HepG2 (cell line): ENCODE measurements around the gene WNT5A. TPM values are rescaled to one million over a fixed set of nuclear protein-coding genes. Genes with fewer than 3 reads are reported as not detected.

ENCODE experiments used
- ATAC-seq: fragments of 200-7000 bp; cut with Tn5 transposase; 3 replicates; pipeline ENCODE4 v1.9.1; 2020; ENCODE audit warnings: mild to moderate bottlenecking, moderate library complexity
- BruUV-seq: library from RNA; stranded (reverse); fragments of 400-500 nt; replicated peaks from 2 replicates; lab custom pipeline; 2021; lab: Mats Ljungman, UMichigan
- CTCF ChIA-PET: fragments of 300-600 bp; formaldehyde crosslinking; extraction: SDS; loops from one replicate; lab custom pipeline; 2021; ENCODE audit warnings: low total read pairs, inconsistent platforms, low intra/inter-chr PET ratio; lab: Yijun Ruan, JAX
- POLR2A ChIA-PET: fragments of 350-600 bp; sonication (Branson Sonifier 250); formaldehyde crosslinking; loops from one replicate; lab custom pipeline; 2020; ENCODE audit warnings: antibody characterized with exemption, inconsistent platforms; lab: Yijun Ruan, JAX
- DNase-seq: peaks from one replicate; pipeline ENCODE4 v3.0.0-alpha.2; 2015; ENCODE audit warnings: low spot score
- FAIRE-seq: peaks from 3 replicates; lab custom pipeline; 2011; peaks lifted over from hg19 to GRCh38; lab: Jason Lieb, UNC
- H2AFZ ChIP-seq: one replicate; pipeline ENCODE4 v1.6.1; 2011; ENCODE audit warnings: low read length, inconsistent platforms
- H3K27ac ChIP-seq: fragments of 300-600 bp; 3 replicates; pipeline ENCODE4 v1.8.0; 2011; ENCODE audit warnings: mixed run types, mild to moderate bottlenecking, mixed read lengths, low read length, inconsistent platforms; ENCODE audit not compliant: insufficient read depth; ENCODE audit errors: extremely low read length
- H3K27me3 ChIP-seq, 2 experiments: fragments of 200-600 bp in 1 of 2; 2 replicates in 1 of 2; 3 replicates in 1 of 2; pipeline versions ENCODE4 v1.6.0 to v1.8.0; 2011; ENCODE audit warnings: low read length in 2 of 2, mild to moderate bottlenecking in 2 of 2, moderate library complexity in 2 of 2, inconsistent platforms in 1 of 2; ENCODE audit not compliant: insufficient read depth in 2 of 2, control insufficient read depth in 1 of 2
- H3K36me3 ChIP-seq, 2 experiments: fragments of 200-600 bp in 1 of 2; replicated peaks in 1 of 2; 2 replicates in 1 of 2; 3 replicates in 1 of 2; pipeline versions ENCODE4 v1.5.1 to v1.8.0; 2011; ENCODE audit warnings: low read length in 2 of 2, inconsistent platforms in 1 of 2; ENCODE audit not compliant: insufficient read depth in 2 of 2, control insufficient read depth in 1 of 2
- H3K4me1 ChIP-seq: 2 replicates; pipeline ENCODE4 v1.5.1; 2012; ENCODE audit warnings: low read length, inconsistent platforms; ENCODE audit not compliant: insufficient read depth
- H3K4me2 ChIP-seq: 2 replicates; pipeline ENCODE4 v1.6.0; 2011; ENCODE audit warnings: low read depth, low read length, inconsistent platforms
- H3K4me3 ChIP-seq, 3 experiments: fragments of 200-600 bp in 1 of 3; sonication (generic), shearing (Covaris generic) in 1 of 3; replicated peaks in 1 of 3; 2 replicates each; pipeline ENCODE4 v1.5.1; 2011 to 2016; ENCODE audit warnings: low read length in 3 of 3, inconsistent platforms in 2 of 3, low read depth in 2 of 3, mild to moderate bottlenecking in 2 of 3, control low read depth in 1 of 3, mixed read lengths in 1 of 3; ENCODE audit not compliant: insufficient read depth in 1 of 3
- H3K79me2 ChIP-seq: one replicate; pipeline ENCODE4 v1.6.1; 2011; ENCODE audit warnings: low read length, inconsistent platforms; ENCODE audit not compliant: insufficient read depth
- H3K9ac ChIP-seq: 2 replicates; pipeline ENCODE4 v1.6.0; 2011; ENCODE audit warnings: mild to moderate bottlenecking, low read depth, low read length, inconsistent platforms; ENCODE audit not compliant: insufficient read depth
- H3K9me3 ChIP-seq: 2 replicates; pipeline ENCODE4 v1.5.1; 2012; ENCODE audit warnings: mild to moderate bottlenecking, low read length
- H4K20me1 ChIP-seq: 2 replicates; pipeline ENCODE4 v1.6.0; 2011; ENCODE audit warnings: inconsistent platforms, mild to moderate bottlenecking, low read length, moderate library complexity; ENCODE audit not compliant: insufficient read depth
- GATA4 ChIP-seq: sonication (generic); IDR thresholded peaks from 2 replicates; pipeline ENCODE4 v1.6.1; 2016; ENCODE audit warnings: antibody characterized with exemption, low read depth, borderline replicate concordance
- HBP1 ChIP-seq: IDR thresholded peaks from 2 replicates; pipeline ENCODE4 v1.6.1; 2016; ENCODE audit warnings: low read depth, control low read depth
- HNF1A ChIP-seq, 2 experiments: sonication (generic) in 1 of 2; formaldehyde crosslinking in 1 of 2; IDR thresholded peaks; 2 replicates each; pipeline versions ENCODE4 v1.4.0 to v1.6.1; 2016 to 2020; ENCODE audit warnings: borderline replicate concordance in 1 of 2, low read depth in 1 of 2, mild to moderate bottlenecking in 1 of 2, missing genetic modification reagents in 1 of 2
- KLF16 ChIP-seq, 2 experiments: sonication (generic) in 1 of 2; formaldehyde crosslinking in 1 of 2; IDR thresholded peaks; 2 replicates each; pipeline versions ENCODE4 v1.6.1 to v1.8.0; 2016 to 2023; ENCODE audit warnings: missing genetic modification reagents in 2 of 2, missing compliant biosample characterization in 1 of 2
- RFX5 ChIP-seq: IDR thresholded peaks from 2 replicates; pipeline ENCODE4 v1.6.1; 2011; ENCODE audit warnings: low read depth, low read length, improper control_type of control experiment
- ZNF251 ChIP-seq: sonication (generic); formaldehyde crosslinking; IDR thresholded peaks from 2 replicates; pipeline ENCODE4 v1.9.0; 2021; ENCODE audit warnings: mild to moderate bottlenecking, missing genetic modification reagents
- ZNF629 ChIP-seq: sonication (generic); formaldehyde crosslinking; conservative IDR thresholded peaks from 2 replicates; pipeline ENCODE4 v1.5.0; 2020; ENCODE audit warnings: missing genetic modification reagents
- ZNF670 ChIP-seq: sonication (generic); formaldehyde crosslinking; IDR thresholded peaks from 2 replicates; pipeline ENCODE4 v1.8.0; 2022; ENCODE audit warnings: mild to moderate bottlenecking, missing genetic modification reagents, borderline replicate concordance
- WGBS: methylation state at CpG from one replicate; pipeline ENCODE4 v1.1.6; 2017; ENCODE audit warnings: low lambda C conversion rate; 5-methylcytosine and 5-hydroxymethylcytosine counted together
- in situ Hi-C: cut with HindIII; loops from 2 replicates; pipeline ENCODE4 v1.10.0; 2017; ENCODE audit warnings: low pct_unique_long_range_greater_than_20kb; ENCODE audit not compliant: extremely low pct_ligation_motif_present
- intact Hi-C: fragments of 100-400 bp; cut with micrococcal nuclease; formaldehyde crosslinking; loops from one replicate; pipeline ENCODE4 v1.10.0; 2022; ENCODE audit not compliant: unreplicated experiment
- polyA plus RNA-seq, 8 experiments: library from polyadenylated mRNA; depleted of rRNA in 3 of 8; stranded (reverse) in 7 of 8; unstranded in 1 of 8; fragments of >200 nt; fragmentation: Illumina TruSeq in 4 of 8; extraction: Trizol in 4 of 8; gene quantifications; 2 replicates each; pipeline versions ENCODE4 v1.2.1 to v1.2.3, GENCODE V29; 2011 to 2016; ENCODE audit warnings: low read depth in 4 of 8, missing spikeins in 1 of 8, mixed read lengths in 1 of 8; ENCODE audit not compliant: insufficient read depth in 1 of 8
- total RNA-seq, 5 experiments: library from RNA; depleted of rRNA; stranded (reverse); fragments of >200 nt; fragmentation: Illumina TruSeq; extraction: Trizol; gene quantifications; 2 replicates each; pipeline ENCODE4 v1.2.3, GENCODE V29; 2016; ENCODE audit warnings: low read depth in 1 of 5
- TF ChIP-seq, protein P1 (sequence below): sonication (generic); formaldehyde crosslinking; IDR thresholded peaks from 2 replicates; pipeline ENCODE4 v1.5.1; 2020; ENCODE audit warnings: missing genetic modification reagents, mild to moderate bottlenecking, borderline replicate concordance

Gene WNT5A
- total and polyA plus RNA-seq, 2 of the 13 experiments (the other 11 are each of a cell fraction or from before 2014, with no cell fraction given) = not detected

GRCh38 chr3:55454611-55455010 is 32.5 kb downstream of the WNT5A start:
- DNase-seq = no peak

More at GRCh38 chr3:55454611-55455010, 32.5 kb downstream of the WNT5A start:
- H3K27ac ChIP-seq = no peak overlapping the region
- ATAC-seq (no peak), FAIRE-seq (no peak)
- H3K4me1 ChIP-seq = no peaks in the 10 kb centered on the region
- intact Hi-C loops (no loop called here), in situ Hi-C loops (no loop called here)
- BruUV-seq = no TSS peak
- TF ChIP-seq ZNF670 (CRISPR knock-in tag) = no peak
- no peak for TF ChIP-seq HBP1 (CRISPR knock-in tag)
- TF ChIP-seq, protein P1, sequence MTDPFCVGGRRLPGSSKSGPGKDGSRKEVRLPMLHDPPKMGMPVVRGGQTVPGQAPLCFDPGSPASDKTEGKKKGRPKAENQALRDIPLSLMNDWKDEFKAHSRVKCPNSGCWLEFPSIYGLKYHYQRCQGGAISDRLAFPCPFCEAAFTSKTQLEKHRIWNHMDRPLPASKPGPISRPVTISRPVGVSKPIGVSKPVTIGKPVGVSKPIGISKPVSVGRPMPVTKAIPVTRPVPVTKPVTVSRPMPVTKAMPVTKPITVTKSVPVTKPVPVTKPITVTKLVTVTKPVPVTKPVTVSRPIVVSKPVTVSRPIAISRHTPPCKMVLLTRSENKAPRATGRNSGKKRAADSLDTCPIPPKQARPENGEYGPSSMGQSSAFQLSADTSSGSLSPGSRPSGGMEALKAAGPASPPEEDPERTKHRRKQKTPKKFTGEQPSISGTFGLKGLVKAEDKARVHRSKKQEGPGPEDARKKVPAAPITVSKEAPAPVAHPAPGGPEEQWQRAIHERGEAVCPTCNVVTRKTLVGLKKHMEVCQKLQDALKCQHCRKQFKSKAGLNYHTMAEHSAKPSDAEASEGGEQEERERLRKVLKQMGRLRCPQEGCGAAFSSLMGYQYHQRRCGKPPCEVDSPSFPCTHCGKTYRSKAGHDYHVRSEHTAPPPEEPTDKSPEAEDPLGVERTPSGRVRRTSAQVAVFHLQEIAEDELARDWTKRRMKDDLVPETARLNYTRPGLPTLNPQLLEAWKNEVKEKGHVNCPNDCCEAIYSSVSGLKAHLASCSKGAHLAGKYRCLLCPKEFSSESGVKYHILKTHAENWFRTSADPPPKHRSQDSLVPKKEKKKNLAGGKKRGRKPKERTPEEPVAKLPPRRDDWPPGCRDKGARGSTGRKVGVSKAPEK (CRISPR knock-in tag) = no peak
- TF ChIP-seq ZNF251 = no peak
- no peak for TF ChIP-seq HNF1A (IDR thresholded peaks at IDR 0.05; ENCODE audit: low read depth)
- TF ChIP-seq HNF1A (CRISPR knock-in tag; IDR thresholded peaks at IDR 0.05; ENCODE audit: borderline replicate concordance) = no peak
- TF ChIP-seq RFX5 = no peak
- TF ChIP-seq KLF16 (CRISPR knock-in tag; IDR thresholded peaks at IDR 0.05) = no peak
- TF ChIP-seq GATA4 = no peak
- TF ChIP-seq ZNF629 = no peak
- H3K36me3 ChIP-seq = no peaks in the 10 kb centered on the region
- H3K9ac ChIP-seq = no peak overlapping the region
- no peak overlapping the region for H3K4me2 ChIP-seq
- H3K9me3 ChIP-seq = no peaks in the 10 kb centered on the region
- 38% methylated on average over 2 of the region's 3 CpGs for WGBS
- H4K20me1 ChIP-seq = no peaks in the 10 kb centered on the region
- no peak overlapping the region for H2AFZ ChIP-seq
- ChIA-PET POLR2A (no interaction called here), CTCF (no interaction called here)
- no peak overlapping the region for H3K4me3 ChIP-seq
- H3K27me3 ChIP-seq = no peaks in the 10 kb centered on the region; a peak in 1 of 5 replicates
- H3K79me2 ChIP-seq = no peaks in the 10 kb centered on the region
